Cardiac fibroblast (primary cell): ENCODE measurements around the gene MRPL45.
A peak's percentile ranks its signal among the peaks of the same experiment; 100 is the strongest.

ENCODE experiments used
- DNase-seq, 2 donors: peaks; one replicate each; pipeline versions ENCODE4 v3.0.0 to v3.0.0-alpha.2; 2010; ENCODE audit warnings: low read depth in 2 of 2
- H3K4me3 ChIP-seq, 2 donors: replicated peaks in 1 of 2; 1 replicate in 1 of 2; 2 replicates in 1 of 2; pipeline ENCODE4 v1.5.1; 2011; ENCODE audit warnings: low read depth in 2 of 2, low read length in 2 of 2, mild to moderate bottlenecking in 2 of 2, moderate library complexity in 1 of 2
- CTCF ChIP-seq: IDR thresholded peaks from one replicate; pipeline ENCODE4 v1.5.1; 2011; ENCODE audit warnings: low read depth, mild to moderate bottlenecking, low read length, inconsistent platforms

MRPL45 gene

GRCh38 chr17:38345743-38346142, 48.8 kb downstream of the MRPL45 start:
- no peak overlapping the region for H3K4me3 ChIP-seq
- no peak for TF ChIP-seq CTCF
- no peak for DNase-seq

DNA sequence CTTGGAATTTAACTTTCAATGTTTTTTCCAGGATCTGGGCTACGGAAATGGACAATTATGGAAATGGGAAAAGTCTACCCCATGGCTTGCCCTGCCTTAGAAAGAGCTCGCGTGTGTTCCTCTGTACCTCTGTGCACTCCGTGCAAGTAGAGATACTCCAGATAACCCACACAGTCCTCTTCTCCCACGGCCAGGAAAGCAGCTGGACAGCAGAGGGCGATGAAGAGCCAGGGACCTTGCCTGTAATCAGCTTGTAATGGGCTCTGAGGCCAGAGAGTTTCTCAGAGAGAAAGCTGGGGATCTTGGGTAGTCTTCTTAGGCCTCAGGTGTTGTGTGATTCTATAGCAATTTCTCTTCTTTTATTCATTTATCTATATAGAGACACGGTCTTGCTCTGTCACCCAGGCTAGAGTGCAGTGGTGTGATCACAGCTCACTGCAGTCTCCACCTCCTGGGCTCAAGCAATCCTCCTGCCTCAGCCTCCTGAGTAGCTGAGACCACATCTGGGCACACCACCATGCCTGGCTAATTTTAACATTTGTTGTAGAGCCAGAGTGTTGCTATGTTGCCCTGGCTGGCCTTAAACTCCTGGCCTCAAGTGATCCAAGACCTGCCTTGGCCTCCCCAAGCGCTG, 52.2 kb downstream of the MRPL45 start:
- H3K4me3 ChIP-seq: no peak overlapping the region
- TF ChIP-seq CTCF: peak; percentile 98
- DNase-seq: peak; percentile 84 to 87

GRCh38 chr17:38350035-38350434, 53.1 kb downstream of the MRPL45 start:
- no peak overlapping the region for H3K4me3 ChIP-seq
- DNase-seq: no peak
- TF ChIP-seq CTCF: no peak

GRCh38 chr17:38351412-38352222, 54.6 kb downstream of the MRPL45 start, which contains the start of gene SOCS7:
TSS of gene SOCS7 (plus strand) at chr17:38351844. CDS start at chr17:38352053, 209 bp downstream.
- H3K4me3 ChIP-seq: peak within 1 kb of the TSS; percentile 74 to 78
- no peak for TF ChIP-seq CTCF
- DNase-seq: peak; percentile 89 to 93

DNA sequence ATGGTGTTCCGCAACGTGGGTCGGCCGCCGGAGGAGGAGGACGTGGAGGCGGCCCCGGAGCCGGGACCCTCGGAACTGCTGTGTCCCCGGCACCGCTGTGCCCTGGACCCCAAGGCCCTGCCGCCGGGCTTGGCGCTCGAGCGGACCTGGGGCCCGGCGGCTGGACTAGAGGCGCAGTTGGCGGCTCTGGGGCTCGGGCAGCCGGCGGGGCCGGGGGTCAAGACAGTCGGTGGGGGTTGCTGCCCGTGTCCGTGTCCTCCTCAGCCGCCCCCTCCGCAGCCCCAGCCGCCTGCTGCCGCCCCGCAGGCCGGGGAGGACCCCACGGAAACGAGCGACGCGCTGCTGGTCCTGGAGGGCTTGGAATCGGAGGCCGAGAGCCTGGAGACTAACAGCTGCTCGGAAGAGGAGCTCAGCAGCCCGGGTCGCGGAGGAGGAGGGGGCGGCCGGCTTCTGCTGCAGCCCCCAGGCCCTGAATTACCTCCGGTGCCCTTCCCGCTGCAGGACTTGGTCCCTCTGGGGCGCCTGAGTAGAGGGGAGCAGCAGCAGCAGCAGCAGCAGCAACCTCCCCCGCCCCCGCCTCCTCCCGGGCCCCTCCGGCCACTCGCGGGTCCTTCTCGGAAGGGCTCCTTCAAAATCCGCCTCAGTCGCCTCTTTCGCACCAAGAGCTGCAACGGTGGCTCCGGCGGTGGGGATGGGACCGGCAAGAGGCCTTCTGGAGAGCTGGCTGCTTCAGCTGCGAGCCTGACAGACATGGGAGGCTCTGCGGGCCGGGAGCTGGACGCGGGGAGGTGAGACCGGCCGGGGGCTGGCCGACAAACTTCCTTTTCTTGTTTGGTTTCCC, 55.5 kb downstream of the MRPL45 start:
- peak overlapping the region; percentile 74 to 78 for H3K4me3 ChIP-seq
- DNase-seq: peak; percentile 27 to 28
- TF ChIP-seq CTCF: no peak

DNA sequence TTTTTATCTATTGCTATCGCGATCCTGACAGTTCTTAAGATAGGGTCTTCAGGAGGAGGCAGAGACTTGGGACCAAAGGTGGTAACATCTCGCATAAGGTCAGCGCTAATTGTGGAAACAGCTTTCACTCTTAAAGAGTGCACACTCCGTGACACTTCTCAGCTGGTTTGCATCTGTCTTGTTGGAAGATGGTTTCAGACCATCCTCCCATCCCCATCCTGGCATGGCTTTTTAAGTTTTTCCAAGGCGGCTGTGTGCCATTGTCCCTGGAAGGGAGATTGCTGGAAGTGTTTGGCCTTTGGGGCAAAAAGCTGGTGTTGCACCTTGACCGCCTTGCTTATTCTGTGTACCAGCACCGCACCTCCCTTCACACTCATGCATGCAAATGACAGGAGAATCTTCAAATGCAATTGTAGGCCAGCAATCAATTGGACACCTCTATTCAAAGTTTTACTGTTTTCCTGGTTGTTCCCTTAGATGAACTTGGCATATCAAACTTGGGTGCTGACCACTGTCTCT, 56.2 kb downstream of the MRPL45 start:
- no peak for DNase-seq
- no peak for TF ChIP-seq CTCF
- peak overlapping the region; percentile 74 to 78 for H3K4me3 ChIP-seq
